GM13977 (cell line): ENCODE data around the gene OR51D1.

Source experiments
- DNase-seq: peaks from one replicate; pipeline ENCODE4 v3.0.0; 2012; ENCODE audit warnings: low spot score
- in situ Hi-C: fragments of 300-500 bp; cut with MboI; formaldehyde crosslinking; loops from one replicate; pipeline ENCODE4 v1.12.0; 2022; ENCODE audit warnings: low sequenced_read_pairs, low pct_unique_long_range_greater_than_20kb, mixed read lengths, inconsistent platforms; ENCODE audit not compliant: unreplicated experiment
- TF ChIP-seq, protein P1 (sequence below): IDR thresholded peaks from 2 replicates; pipeline ENCODE4 v1.5.1; 2012; ENCODE audit warnings: mild to moderate bottlenecking, control low read depth; ENCODE audit not compliant: insufficient read depth; ENCODE audit errors: extremely low read depth, missing control alignments

Gene OR51D1

GRCh38 chr11:4643682-4644081 is 6.4 kb downstream of the OR51D1 start, which contains the start of gene OR51E1:
OR51E1 (plus strand) TSS chr11:4643982; CDS start chr11:4652527, 8,545 bp downstream.
- in situ Hi-C loops = loop anchor here (25.0 kb wide), 1 partner anchor 344 kb away; the partner anchor contains the start of gene OR51L1
- DNase-seq = no peak

DNA sequence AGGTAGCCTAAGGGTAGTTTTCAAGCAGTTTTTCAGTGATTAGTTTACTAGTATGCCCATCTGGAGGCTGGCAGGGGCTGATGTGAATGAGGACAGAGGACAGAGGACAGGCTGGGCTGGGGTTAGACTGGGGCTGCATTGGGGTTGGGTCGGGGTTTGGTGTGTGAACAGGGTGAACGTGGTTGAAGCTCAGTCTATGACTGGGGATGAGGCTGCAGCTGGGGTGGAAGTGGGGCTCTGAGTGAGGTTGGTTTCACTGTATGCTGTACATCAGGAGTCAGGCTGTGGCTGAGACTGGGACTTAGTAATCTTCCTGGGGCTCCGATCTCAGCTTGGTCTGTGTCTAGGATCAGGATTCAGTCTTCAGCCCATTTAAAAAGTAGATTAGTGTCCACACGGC is 7.0 kb downstream of the OR51D1 start:
- in situ Hi-C loops = loop anchor here (25.0 kb wide), 1 partner anchor 343 kb away; the partner anchor contains the start of gene OR51L1
- DNase-seq = no peak

More at GRCh38 chr11:4643682-4644081, 6.4 kb downstream of the OR51D1 start, which contains the start of gene OR51E1:
- TF ChIP-seq, protein P1, sequence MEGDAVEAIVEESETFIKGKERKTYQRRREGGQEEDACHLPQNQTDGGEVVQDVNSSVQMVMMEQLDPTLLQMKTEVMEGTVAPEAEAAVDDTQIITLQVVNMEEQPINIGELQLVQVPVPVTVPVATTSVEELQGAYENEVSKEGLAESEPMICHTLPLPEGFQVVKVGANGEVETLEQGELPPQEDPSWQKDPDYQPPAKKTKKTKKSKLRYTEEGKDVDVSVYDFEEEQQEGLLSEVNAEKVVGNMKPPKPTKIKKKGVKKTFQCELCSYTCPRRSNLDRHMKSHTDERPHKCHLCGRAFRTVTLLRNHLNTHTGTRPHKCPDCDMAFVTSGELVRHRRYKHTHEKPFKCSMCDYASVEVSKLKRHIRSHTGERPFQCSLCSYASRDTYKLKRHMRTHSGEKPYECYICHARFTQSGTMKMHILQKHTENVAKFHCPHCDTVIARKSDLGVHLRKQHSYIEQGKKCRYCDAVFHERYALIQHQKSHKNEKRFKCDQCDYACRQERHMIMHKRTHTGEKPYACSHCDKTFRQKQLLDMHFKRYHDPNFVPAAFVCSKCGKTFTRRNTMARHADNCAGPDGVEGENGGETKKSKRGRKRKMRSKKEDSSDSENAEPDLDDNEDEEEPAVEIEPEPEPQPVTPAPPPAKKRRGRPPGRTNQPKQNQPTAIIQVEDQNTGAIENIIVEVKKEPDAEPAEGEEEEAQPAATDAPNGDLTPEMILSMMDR = no peak

DNA sequence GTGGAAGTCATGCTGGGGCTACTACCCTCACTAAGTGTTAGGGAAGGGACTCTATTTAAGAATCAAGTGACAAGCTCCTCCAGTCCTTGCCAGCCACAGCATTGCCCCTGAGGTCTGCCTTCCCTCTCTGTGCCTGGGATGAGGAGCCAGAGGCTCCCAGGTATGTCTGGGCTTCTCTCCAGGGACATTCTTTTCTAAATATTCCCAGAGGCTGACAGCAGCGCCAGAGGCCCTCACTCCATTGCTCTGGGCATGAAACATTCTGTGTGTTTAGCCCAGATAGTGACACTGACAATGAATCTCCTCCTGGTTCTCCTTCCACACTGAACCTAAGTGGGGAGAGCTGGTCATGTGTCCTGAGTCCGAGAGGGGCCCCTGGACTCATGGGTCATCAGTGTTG is 8.7 kb downstream of the OR51D1 start:
- in situ Hi-C loops = loop anchor here (25.0 kb wide), 1 partner anchor 341 kb away; the partner anchor contains the start of gene OR51L1
- DNase-seq = no peak

More for the DNA sequence above, 7.0 kb downstream of the OR51D1 start:
- TF ChIP-seq, protein P1 = no peak

DNA sequence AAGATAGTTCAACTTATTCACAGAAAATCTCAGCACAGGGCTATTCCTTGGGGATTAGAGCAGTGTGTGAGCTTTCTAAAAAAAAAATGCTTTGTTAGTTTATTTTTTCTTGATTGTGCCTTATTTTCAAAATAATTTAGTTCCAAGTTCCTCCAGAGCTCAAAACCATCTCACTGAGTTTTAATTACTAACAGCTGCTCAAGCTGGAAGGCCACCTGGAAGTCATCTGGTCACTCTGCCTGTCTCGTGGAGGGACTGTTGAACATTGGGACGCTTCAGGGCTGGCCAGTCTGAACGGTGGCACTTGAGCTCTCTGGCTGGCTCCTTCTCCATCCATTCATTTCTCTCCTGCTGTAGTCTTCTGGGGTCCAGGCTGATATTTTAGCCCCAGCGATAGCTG is 10.5 kb downstream of the OR51D1 start:
- TF ChIP-seq, protein P1 = no peak

More for the DNA sequence above, 8.7 kb downstream of the OR51D1 start:
- TF ChIP-seq, protein P1 = no peak

GRCh38 chr11:4654635-4655369 is 17.5 kb downstream of the OR51D1 start:
- in situ Hi-C loops = no loop called here
- TF ChIP-seq, protein P1 = no peak
- DNase-seq = no peak

More for the DNA sequence above, 10.5 kb downstream of the OR51D1 start:
- in situ Hi-C loops = loop anchor here (25.0 kb wide), 1 partner anchor 340 kb away; the partner anchor contains the start of gene OR51L1
- DNase-seq = no peak

DNA sequence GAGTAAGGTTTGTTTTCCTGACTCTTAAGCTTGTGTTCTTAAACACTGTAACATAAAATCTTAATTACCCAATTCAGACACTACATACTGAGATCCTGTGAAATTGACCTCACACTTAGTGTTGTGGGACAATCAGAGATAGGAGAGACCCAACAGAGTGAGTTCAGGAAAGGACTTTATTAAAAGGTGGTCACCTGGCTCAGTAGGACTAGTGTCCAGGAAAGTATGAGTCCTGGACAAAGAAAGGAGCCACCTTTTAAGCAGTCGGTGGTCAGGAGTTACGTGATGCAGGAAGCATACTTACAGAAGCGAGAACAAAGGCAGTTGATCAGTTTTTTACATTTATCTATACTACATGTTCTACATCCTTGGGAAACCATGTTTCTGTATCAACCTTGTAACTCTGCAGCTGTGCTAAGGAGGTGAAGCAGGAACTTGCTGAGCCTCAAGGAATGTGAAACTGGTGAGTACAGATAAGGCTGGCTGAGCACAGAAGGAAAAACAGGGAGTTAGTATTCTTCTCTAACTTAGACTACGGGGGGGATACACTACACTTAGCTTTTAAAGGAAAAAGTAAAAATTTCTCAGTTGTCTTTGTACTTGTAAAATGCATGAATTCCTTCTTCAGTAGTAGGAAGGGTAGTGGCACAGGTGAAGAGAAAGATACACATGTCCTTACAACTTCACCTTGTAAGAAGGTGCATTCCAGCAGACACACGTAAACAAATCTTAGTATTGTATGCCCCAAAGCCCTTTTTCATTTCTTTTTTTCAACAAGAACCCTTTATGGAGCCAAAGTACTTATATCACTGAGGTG is 21.6 kb downstream of the OR51D1 start:
- TF ChIP-seq, protein P1 = no peak
- in situ Hi-C loops = no loop called here
- no peak for DNase-seq
